H1 (cell line): ENCODE data around the gene NFIX. TPM values are rescaled to one million over a fixed set of nuclear protein-coding genes. Genes with fewer than 3 reads are reported as not detected.

ENCODE experiments used
- ASH2L ChIP-seq: fragments of 200-600, 300-600 bp; sonication (generic); IDR thresholded peaks from one replicate; pipeline ENCODE4 v1.7.1; 2017; ENCODE audit warnings: low read length
- BACH1 ChIP-seq: IDR thresholded peaks from 2 replicates; pipeline ENCODE4 v1.6.1; 2012; ENCODE audit warnings: low read length, improper control_type of control experiment
- JUN ChIP-seq: IDR thresholded peaks from 2 replicates; pipeline ENCODE4 v1.6.1; 2011; ENCODE audit warnings: low read depth, mild to moderate bottlenecking, improper control_type of control experiment, low read length
- TBP ChIP-seq: IDR thresholded peaks from 2 replicates; pipeline ENCODE4 v1.6.1; 2011; ENCODE audit warnings: low read depth, low read length, improper control_type of control experiment
- polyA plus RNA-seq, 7 experiments: library from polyadenylated mRNA; depleted of rRNA in 3 of 7; stranded (reverse) in 5 of 7; unstranded in 2 of 7; fragments of >200 nt in 5 of 7; fragments of 200-250 nt in 2 of 7; gene quantifications; 1 replicate in 5 of 7; 2 replicates in 1 of 7; 4 replicates in 1 of 7; pipeline versions ENCODE4 v1.2.1 to v1.2.3, GENCODE V29; 2011 to 2013; ENCODE audit warnings: missing spikeins in 2 of 7, mixed read lengths in 2 of 7
- total RNA-seq: library from RNA; stranded (reverse); fragmentation: NEBNext Ultra II Directional; extraction: Animal tissue kit (Norgen Biotek cat#: 25700); gene quantifications from 2 replicates; pipeline ENCODE4 v1.2.1, GENCODE V29; 2021

Gene NFIX
- total and polyA plus RNA-seq, 2 of the 8 experiments (the other 6 are each of a cell fraction or from before 2014, with no cell fraction given), result 0.03 to 0.20 TPM

GRCh38 chr19:13089139-13089856 is 94.0 kb downstream of the NFIX start (continued):
- TF ChIP-seq JUN (no peak), TBP (no peak), ASH2L (no peak), BACH1 (no peak)
